CD4-positive, alpha-beta T cell treated with Interleukin-17A for 1 hour (primary cell): ENCODE results near the gene PGPEP1.
"Not testable (repeated sequence)": the region's sequence is repeated elsewhere in the genome, so short reads cannot be mapped to it uniquely, and the experiment has no call there.

Source experiments
- DNase-seq: peaks from one replicate; pipeline ENCODE4 v3.0.0-alpha.2; 2020

PGPEP1 gene

GRCh38 chr19:18364826-18365528 is 24.6 kb downstream of the PGPEP1 start:
- DNase-seq, result no peak

GRCh38 chr19:18366021-18366435 is 25.6 kb downstream of the PGPEP1 start:
- no peak for DNase-seq

- DNase-seq, result no peak
Measured at GRCh38 chr19:18368504-18369222, 28.3 kb downstream of the PGPEP1 start.

- no peak for DNase-seq
Measured at GRCh38 chr19:18373407-18373891, 33.1 kb downstream of the PGPEP1 start.

- peak; percentile 63 for DNase-seq
Measured at GRCh38 chr19:18373892-18374629, 33.7 kb downstream of the PGPEP1 start.

- DNase-seq, result no peak
Measured at GRCh38 chr19:18377026-18377425, 36.6 kb downstream of the PGPEP1 start.

- no peak for DNase-seq
Measured at GRCh38 chr19:18379803-18380747, 39.7 kb downstream of the PGPEP1 start.

GRCh38 chr19:18380843-18381242 is 40.4 kb downstream of the PGPEP1 start:
- DNase-seq, result no peak

- not testable (repeated sequence) for DNase-seq
Measured at GRCh38 chr19:18383622-18384021, 43.2 kb downstream of the PGPEP1 start.

- DNase-seq, result no peak
Measured at GRCh38 chr19:18384775-18385174, 44.4 kb downstream of the PGPEP1 start.

- no peak for DNase-seq
Measured at GRCh38 chr19:18385359-18385674, 44.9 kb downstream of the PGPEP1 start.

GRCh38 chr19:18385675-18386542 is 45.5 kb downstream of the PGPEP1 start, which contains the start of gene GDF15:
Gene GDF15 (plus strand): TSS chr19:18386158. CDS start chr19:18386190, 32 bp downstream.
- DNase-seq, result no peak

GRCh38 chr19:18386543-18387271 is 46.3 kb downstream of the PGPEP1 start:
- DNase-seq, result no peak

GRCh38 chr19:18388100-18388959 is 47.9 kb downstream of the PGPEP1 start:
- peak; percentile 85 for DNase-seq

- no peak for DNase-seq
Measured at GRCh38 chr19:18388960-18389725, 48.7 kb downstream of the PGPEP1 start.

GRCh38 chr19:18389726-18390064 is 49.3 kb downstream of the PGPEP1 start:
- no peak for DNase-seq

- DNase-seq, result no peak
Measured at GRCh38 chr19:18390065-18390907, 49.9 kb downstream of the PGPEP1 start.

GRCh38 chr19:18391509-18392075 is 51.2 kb downstream of the PGPEP1 start:
- DNase-seq, result no peak
